GM15510 (cell line): Measurements from ENCODE around the gene HSPA4L.

Source experiments
- POLR2A ChIP-seq: IDR thresholded peaks from 3 replicates; pipeline ENCODE4 v1.6.1; 2011; ENCODE audit warnings: borderline replicate concordance; ENCODE audit not compliant: insufficient read length; ENCODE audit errors: extremely low read depth

HSPA4L gene

DNA sequence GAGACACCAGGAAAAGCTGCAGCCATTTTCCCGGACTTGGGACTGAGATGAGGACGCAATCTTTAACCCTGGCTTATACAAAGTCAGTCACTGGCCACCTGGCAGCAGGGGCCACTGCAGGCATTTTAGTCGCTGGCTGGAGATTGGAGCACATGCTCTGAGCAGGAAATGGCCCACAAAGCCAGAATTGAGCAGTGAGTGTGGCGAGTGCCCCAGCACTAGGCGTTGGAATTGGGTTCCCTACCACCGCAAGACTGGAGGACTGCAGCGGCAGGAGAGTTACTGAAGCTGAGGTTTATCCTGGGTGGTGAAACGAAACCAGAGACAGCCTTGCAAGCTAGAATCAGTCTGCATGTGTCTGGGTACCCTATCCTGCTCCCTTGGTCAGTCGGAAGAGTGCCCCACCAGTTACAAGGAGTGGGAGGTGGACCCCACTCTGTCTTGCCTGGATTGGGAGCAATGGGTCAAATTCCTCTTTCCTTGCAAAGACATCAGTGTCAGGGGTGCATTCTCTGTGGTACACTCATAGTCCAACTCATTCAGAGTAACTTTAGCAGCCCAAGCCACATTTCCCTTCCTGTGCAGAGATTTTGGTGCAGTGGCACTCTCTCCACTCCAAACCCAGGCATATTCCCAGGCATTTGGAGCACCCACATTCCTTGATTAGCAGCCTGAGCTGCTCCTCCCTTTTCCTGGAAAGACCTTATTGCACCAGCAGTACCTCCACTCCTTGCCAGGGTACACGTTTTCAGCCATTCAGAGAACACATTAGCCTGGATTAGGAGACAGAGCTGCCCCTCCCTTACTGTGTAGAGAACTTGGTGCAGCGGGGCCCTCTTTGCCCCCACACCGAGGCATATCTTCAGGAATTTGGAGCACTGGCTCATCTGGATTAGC lies 61.8 kb downstream of the HSPA4L start:
- TF ChIP-seq POLR2A, result no peak

DNA sequence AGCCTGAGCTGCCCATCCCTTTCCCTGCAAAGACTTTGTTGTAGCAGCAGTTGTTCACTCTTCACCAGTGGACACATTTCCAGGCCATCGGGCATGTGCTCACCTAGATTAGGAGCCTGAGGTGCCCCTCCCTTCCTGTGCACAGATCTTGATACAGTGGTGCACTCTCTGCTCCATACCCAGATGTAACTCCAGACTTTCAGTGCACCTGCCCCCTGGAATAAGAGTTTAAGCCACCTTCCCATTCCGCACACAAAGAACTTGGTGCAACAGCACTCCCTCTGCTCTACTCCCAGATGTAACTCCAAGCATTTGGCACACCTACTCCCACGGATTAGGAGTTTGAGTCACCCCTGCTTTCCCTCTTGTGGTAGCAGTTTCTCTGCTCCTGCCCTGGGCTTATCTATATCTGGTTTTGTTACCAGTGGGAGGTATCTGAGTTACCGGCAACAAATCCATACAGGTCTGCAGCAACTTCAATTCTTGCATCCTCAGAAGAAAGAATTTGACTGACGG lies 62.5 kb downstream of the HSPA4L start:
- TF ChIP-seq POLR2A, result no peak

DNA sequence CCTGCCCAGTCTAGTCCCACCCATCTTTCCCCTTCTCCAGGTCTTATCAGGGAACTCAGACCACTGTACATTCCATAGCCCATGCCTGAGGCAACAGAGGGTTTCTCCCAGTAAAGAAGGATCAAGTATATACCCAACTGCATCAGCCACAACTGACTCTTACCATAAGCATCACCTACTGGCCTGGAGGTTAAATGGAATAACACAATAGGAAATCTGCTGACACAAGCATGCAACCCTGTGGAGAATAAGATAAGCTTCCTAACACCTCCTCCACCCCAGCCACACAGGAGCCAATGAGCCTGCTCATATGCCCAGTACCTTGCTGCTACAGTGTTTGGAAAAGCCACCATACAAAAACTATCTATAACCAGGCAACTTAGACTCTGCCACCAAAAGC lies 63.9 kb downstream of the HSPA4L start:
- no peak for TF ChIP-seq POLR2A

DNA sequence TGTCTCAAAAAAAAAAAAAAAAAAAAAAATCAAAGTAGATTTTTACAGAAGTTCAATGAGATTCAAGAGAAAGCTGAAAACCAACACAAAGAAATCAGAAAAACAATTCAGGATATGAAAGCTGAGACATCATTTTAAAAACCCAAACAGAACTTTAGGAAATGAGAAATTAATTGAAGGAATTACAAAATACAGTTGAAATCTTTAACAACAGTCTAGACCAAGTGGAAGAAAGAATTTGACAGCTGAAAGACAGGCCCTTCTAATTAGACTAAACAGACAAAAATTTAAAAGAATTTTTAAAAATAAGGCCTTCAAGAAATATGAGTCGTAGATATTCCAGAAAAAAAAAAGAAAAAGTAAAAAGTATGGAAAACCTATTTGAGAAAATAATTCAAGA lies 64.6 kb downstream of the HSPA4L start:
- TF ChIP-seq POLR2A, result no peak

DNA sequence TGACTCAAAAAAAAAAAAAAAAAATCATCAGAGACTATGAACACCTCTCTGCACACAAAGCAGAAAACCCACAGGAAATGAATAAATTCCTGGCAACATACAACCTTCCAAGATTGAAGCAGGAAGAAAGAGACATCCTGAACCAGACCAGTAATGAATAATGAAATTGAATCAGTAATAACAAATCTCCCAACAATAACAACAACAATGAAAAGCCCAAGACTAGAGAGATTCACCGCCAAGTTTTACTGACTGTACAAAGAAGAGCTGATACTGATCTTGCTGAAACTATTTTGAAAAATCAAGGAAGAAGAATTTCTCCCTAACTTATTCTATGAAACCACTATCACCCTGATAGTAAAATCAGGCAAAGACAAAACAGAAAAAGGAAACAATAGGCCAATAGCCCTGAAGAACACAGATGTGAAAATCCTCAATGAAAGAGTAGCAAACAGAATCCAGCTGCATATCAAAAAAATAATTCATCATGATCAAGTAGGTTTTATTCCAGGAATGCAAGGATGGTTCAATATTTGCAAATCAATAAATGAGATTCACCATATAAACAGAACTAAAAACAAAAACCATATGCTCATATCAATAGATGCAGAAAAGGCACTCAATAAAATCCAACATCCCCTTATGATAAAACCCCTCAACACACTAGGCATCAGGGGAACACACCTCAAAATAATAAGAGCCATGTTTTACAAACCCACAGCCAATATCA lies 67.5 kb downstream of the HSPA4L start:
- TF ChIP-seq POLR2A, result no peak

DNA sequence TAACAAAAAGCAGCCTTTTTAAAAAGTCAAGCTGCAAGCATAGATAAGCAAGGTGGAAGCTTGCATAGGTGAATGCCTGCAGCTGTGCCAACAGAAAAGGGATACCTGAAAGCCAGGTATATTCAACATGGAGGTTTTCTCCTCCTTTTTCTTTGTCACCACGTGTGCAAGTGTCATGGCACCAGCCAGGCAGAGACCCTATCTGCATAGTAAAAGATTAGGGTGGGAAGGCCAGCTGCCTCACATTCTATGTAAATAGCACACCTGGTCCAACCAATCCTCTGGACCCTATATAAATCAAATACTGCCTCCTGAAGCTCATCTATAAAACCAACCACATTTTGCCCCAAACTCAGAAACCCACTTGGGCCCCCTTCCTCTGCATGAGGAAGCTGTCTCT lies 70.5 kb downstream of the HSPA4L start:
- no peak for TF ChIP-seq POLR2A

DNA sequence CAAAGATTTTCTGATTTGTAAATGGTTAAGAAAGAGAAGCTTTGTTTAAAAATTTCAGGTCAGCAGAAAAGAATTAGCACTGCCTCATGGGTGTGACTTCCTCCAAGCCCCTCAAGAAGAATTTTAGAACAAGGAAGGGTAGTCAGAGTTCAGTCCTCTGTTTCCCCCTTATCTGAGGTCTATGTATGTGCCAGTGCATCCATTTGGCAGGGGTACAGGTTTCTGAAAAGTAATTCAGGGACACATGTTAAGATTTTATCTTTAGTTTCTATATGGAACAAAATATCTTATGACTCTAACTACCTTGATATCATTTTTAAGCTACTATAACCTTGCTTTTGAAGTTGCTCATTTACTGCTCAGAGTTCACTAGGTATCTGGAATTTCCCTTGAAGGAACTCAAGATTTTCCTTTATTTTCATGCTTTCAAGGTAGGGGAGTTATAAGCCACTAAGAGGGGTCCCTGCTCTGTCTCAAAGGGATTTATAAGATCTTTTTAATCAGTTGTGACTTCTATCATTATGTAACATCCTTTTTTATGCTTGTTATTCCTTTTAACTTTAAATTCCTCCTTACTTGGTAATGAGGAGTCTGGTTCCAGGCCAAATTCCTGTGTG lies 74.2 kb downstream of the HSPA4L start:
- TF ChIP-seq POLR2A, result no peak

DNA sequence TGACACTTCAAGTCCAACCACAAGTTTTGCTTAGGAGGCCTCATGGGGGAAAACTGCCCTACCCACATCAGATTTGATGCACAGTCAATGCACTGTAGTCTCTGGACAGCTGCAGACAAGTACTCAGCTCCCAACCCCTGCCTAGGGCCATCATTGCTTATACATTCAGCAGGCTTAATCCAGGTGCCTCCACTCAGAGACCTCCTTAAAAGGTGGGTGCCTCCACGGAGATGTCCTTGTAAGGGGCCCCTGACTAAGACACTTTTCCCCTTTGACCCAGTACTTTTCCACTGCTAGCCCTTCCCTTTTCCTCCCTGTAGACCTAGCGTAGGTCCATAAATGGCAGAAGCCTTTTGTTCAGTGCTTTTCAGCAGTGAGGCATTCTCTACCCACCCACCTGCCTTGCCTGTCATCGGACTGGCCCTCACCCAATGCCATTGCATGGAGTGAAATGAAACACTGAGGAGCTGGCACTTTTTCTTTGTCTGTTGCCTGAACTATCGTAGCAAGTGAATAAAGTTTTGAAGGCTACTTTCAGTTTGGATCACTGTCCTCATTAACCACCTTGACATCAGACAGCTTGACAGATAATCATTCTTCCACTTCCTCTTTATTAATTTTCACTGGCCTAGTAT lies 74.8 kb downstream of the HSPA4L start:
- no peak for TF ChIP-seq POLR2A

DNA sequence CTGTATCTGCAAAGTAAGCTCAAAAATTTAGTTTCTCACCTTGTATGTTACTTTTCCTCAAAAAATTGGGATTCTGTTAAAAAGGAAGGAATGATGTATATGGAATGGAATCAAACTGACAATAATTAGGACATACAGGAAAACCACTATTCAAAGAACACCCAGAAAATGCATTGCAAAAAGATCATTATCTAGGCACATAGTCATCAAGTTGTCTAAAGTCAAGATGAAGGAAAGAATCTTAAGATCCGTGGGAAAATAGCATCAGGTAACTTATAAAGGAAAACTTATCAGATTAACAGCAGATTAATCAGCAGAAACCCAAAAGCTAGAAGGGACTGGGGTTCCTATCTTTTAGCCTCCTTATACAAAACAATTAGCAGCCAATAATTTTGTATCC lies 75.5 kb downstream of the HSPA4L start:
- TF ChIP-seq POLR2A, result no peak

DNA sequence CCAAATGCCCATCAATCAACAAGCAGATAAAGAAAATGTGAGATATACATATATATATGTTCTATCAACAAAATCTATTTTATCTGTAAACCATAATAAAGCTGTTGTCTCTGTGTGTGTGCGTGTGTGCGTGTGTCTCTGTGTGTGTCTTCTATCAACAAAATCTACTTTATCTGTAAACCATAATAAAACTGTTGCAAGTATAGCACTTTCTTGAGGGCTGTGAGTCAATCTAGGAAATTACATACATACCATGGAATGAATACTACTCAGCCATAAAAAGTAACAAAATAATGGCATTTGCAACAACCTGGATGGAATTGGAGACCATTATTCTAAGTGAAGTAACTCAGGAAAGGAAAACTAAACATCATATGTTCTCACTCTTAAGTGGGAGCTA lies 86.1 kb downstream of the HSPA4L start:
- TF ChIP-seq POLR2A, result no peak

DNA sequence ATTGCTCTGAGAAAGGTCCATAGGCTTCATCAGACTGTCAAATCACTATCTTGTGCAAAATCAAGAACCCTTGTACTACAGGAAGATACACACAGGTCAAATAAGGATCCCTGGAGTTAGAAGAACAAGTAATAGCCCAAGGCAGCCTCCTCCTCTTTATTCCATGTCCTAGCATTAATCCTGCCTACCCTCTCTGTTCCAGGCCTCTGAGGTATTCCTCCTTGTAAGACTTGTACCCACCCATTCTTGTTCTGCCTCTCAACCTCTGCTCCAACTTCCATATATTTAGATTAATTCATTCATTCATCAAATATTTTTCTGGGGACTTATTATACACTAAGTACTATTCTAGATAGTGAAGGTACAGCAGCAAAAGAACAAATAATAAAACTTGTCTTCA lies 88.2 kb downstream of the HSPA4L start:
- TF ChIP-seq POLR2A, result no peak

DNA sequence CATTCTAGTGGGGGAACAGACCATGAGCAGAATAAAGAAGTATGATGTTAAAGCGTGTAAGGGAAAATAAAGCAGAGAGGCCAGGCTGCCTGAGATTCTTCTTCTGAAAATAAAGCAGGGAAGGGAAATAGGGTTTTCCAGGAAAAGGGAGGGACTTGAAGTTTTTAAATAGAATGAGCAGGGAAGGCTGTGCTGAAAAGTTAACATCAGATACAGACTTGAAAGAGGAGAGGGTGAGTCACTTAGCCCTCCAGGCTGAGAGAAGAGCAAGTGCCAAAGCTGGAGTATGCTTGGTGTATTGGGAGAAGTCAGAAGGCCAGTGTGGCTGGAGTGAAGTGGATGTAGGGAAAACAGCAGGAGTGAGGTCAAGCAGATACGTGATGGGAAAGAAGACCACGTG lies 88.6 kb downstream of the HSPA4L start:
- TF ChIP-seq POLR2A, result no peak

DNA sequence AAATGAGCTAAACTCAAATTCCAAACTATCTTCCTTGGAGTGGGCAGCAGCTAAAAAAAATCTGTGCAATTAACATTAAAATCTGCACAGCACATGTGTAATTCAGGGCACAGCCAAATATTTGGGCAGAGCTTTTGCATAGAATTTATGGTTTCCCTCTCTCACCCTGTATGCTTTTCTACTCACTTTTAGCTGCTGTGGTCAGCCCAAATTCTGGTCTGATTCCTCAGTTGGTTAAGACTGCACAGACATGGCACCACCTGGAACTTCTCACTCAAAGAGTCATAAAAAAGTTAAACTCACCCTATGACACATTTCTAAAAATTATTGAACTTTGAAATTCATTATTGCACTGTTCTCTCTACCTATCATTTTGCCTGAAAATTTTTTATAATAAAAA lies 93.7 kb downstream of the HSPA4L start:
- no peak for TF ChIP-seq POLR2A

DNA sequence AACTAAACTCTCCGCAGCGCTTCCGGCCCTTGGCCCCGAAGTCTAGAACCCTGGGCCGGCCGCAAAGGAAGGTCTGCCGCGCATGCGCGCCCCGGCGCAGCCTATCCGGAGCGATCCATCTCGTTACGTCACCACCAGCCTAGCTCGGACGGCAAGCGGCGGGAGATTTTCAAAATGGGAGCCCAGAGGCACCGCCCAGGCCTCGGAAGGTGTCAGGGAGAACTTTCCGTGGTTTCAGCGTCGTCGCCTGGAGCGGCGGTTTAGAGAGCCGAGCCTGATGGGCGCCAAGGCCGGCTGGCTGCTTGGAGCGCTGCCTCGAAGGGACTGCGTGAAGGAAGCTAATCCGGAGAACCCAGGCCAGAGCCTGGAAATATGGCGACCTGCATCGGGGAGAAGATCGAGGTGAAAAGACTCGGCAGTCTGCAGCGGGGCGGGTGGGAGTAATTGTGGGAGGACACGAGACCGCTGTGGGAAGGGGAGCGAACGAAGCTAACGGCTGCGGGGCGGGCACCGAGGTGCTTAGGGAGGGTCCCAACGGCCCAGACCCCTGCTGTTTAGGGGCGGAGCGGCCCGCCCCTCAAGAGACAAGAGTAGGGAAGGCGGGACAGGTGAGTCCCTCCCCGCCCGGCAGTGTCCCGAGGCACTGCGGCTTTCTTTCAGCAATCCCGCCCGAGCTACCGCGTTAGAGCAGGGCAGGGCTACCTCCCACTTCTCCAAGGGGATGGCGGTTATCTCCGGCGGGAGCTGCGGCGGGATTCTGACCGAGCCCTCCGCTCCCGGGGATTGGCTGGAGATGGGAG lies 98.8 kb downstream of the HSPA4L start, which contains the start of gene PLK4:
PLK4 (plus strand) TSS at position 131 of the 800 bp plus-strand sequence; CDS start at position 373, 242 bp downstream.
- TF ChIP-seq POLR2A, result peak; percentile 60
